LHCN-M2 (cell line): ENCODE measurements around the gene CELF2. TPM values are rescaled to one million over a fixed set of nuclear protein-coding genes. Genes with fewer than 3 reads are reported as not detected.

Experiments
- DNase-seq: peaks from one replicate; pipeline ENCODE4 v3.0.0-alpha.2; 2012; ENCODE audit warnings: low read depth
- total RNA-seq: library from RNA; depleted of rRNA; stranded (reverse); fragments of >200 nt; gene quantifications from 2 replicates; pipeline ENCODE4 v1.2.3, GENCODE V29; 2014

Gene CELF2
- total RNA-seq, 1 experiment from 2014 or later, result 68.1 TPM

GRCh38 chr10:11219431-11219830 is 201.8 kb downstream of the CELF2 start:
- DNase-seq, result no peak

- DNase-seq, result no peak
These were observed 205.4 kb downstream of the CELF2 start for GRCh38 chr10:11223081-11223480.

GRCh38 chr10:11223507-11224140 is 206.0 kb downstream of the CELF2 start:
- DNase-seq, result no peak

- DNase-seq, result no peak
These were observed 206.6 kb downstream of the CELF2 start for GRCh38 chr10:11224321-11224720.

GRCh38 chr10:11224792-11225416 is 207.2 kb downstream of the CELF2 start:
- no peak for DNase-seq

- DNase-seq, result peak; percentile 96
These were observed 208.3 kb downstream of the CELF2 start for GRCh38 chr10:11225935-11226334.

GRCh38 chr10:11227103-11227502 is 209.4 kb downstream of the CELF2 start:
- DNase-seq, result no peak

- DNase-seq, result no peak
These were observed 212.2 kb downstream of the CELF2 start for GRCh38 chr10:11229893-11230292.

GRCh38 chr10:11230498-11231167 is 213.0 kb downstream of the CELF2 start:
- no peak for DNase-seq

GRCh38 chr10:11231285-11231684 is 213.6 kb downstream of the CELF2 start:
- no peak for DNase-seq

- no peak for DNase-seq
These were observed 214.7 kb downstream of the CELF2 start for GRCh38 chr10:11232222-11232961.

- peak; percentile 29 for DNase-seq
These were observed 217.3 kb downstream of the CELF2 start for GRCh38 chr10:11234857-11235531.

GRCh38 chr10:11235771-11236170 is 218.1 kb downstream of the CELF2 start:
- DNase-seq, result no peak

- DNase-seq, result no peak
These were observed 218.6 kb downstream of the CELF2 start for GRCh38 chr10:11236234-11236633.

GRCh38 chr10:11237571-11237970 is 219.9 kb downstream of the CELF2 start:
- no peak for DNase-seq

- no peak for DNase-seq
These were observed 221.2 kb downstream of the CELF2 start for GRCh38 chr10:11238893-11239292.

- DNase-seq, result no peak
These were observed 223.0 kb downstream of the CELF2 start for GRCh38 chr10:11240641-11241040.

GRCh38 chr10:11242443-11243387 is 225.0 kb downstream of the CELF2 start:
- peak; percentile 96 for DNase-seq

- peak; percentile 64 for DNase-seq
These were observed 226.0 kb downstream of the CELF2 start for GRCh38 chr10:11243425-11244222.

GRCh38 chr10:11245095-11245479 is 227.4 kb downstream of the CELF2 start:
- DNase-seq, result no peak
